ENCODE results near the gene CFAP74. TPM values are rescaled to one million over a fixed set of nuclear protein-coding genes. Genes with fewer than 3 reads are reported as not detected.

Gene CFAP74
- total RNA-seq, 1 donor from 2014 or later, result 6.6 TPM

DNA sequence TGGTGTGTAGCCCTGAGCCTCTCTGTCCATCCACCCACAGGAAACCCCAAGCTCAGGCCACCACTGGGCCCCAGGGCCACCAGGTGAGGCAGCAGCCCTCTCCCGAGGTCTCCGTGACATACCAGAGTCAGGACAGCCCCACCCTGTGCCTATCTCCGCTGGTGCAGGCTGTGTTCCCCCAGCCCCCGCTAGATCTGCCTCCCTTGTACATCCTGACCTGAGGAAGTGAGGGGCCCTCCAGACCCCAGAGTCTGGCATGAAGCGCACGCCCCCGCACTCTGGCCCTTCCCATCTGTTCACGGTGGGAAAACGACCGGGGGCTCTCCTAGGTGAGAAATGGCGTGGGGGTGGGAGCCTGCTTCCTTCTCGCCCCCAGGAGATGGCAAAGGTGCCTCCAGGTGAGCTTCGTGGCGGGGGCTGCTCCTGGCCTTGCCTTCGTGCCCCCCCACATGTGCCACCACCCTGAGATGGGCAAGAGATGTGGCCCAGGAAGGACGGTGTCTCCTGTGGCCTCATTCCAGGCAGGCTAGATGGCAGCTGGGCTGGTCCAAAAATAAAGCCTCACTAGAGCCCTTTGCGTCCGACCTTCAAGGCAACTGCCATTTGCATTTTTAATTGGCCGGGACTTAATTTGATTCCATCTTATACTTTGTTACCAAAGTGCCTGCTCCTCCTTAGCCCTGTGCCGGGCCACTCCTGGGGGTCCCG, 18.6 kb upstream of the CFAP74 start:
- DNase-seq (no peak), ATAC-seq (no peak)
- H3K36me3 ChIP-seq, result no peaks in the 10 kb centered on the region
- H3K9me3 ChIP-seq, result no peaks in the 10 kb centered on the region
- peaks cover 20% of the 10 kb centered on the region for H3K4me1 ChIP-seq
- intact Hi-C loops (cut with DNase I), result no loop called here
- peaks cover 60% of the 10 kb centered on the region for H3K27me3 ChIP-seq (ENCODE audit: low read depth)
- no peak overlapping the region for H3K4me3 ChIP-seq
- TF ChIP-seq, protein P1, sequence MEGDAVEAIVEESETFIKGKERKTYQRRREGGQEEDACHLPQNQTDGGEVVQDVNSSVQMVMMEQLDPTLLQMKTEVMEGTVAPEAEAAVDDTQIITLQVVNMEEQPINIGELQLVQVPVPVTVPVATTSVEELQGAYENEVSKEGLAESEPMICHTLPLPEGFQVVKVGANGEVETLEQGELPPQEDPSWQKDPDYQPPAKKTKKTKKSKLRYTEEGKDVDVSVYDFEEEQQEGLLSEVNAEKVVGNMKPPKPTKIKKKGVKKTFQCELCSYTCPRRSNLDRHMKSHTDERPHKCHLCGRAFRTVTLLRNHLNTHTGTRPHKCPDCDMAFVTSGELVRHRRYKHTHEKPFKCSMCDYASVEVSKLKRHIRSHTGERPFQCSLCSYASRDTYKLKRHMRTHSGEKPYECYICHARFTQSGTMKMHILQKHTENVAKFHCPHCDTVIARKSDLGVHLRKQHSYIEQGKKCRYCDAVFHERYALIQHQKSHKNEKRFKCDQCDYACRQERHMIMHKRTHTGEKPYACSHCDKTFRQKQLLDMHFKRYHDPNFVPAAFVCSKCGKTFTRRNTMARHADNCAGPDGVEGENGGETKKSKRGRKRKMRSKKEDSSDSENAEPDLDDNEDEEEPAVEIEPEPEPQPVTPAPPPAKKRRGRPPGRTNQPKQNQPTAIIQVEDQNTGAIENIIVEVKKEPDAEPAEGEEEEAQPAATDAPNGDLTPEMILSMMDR (IDR thresholded peaks at IDR 0.05), result no peak
- no peak overlapping the region for H3K27ac ChIP-seq

DNA sequence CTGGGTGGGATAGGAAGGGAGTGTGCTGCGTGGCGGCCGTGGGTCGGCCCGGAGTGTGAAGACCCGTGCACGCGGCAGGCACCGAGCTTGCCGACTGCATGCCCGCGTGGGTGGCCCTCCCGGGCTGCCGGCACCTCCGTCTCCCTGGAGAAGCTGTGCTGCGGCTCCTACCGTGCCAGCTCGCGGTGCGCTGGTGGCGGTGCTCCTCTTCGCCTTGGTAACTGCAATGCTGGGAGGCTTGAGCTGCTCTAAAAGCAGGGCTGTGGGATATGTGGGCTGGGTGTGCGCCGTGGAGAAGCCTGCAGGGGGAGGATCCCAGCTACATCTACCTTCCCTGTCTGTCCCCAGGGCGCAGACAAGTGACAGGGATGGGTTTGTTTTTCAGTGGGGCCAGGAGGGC, 18.0 kb upstream of the CFAP74 start:
- Histone ChIP-seq H3K27ac (no peak overlapping the region), H3K4me3 (no peak overlapping the region), H3K27me3 (ENCODE audit: low read depth) (peaks cover 60% of the 10 kb centered on the region), H3K4me1 (peaks cover 20% of the 10 kb centered on the region), H3K9me3 (no peaks in the 10 kb centered on the region), H3K36me3 (no peaks in the 10 kb centered on the region)
- DNase-seq (no peak), ATAC-seq (no peak)
- intact Hi-C loops (cut with DNase I), result no loop called here
- TF ChIP-seq, protein P1 (IDR thresholded peaks at IDR 0.05), result no peak

DNA sequence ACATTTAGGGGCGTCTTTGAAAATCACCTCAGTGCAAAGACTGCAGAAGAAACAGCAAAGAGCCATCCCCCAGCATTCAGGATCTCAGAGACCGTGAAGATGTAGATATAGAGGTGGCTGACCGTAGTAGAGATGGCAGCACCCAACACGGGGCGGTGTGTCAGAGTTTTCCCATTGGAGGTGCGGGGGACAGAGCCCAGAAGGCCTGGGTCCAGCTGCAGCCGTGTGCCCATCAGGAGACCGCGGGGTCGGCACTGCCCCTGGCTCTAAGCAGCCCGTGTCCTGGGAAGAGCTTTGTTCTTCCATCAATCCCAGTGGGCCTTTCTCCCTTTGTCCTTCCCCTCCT, 16.7 kb upstream of the CFAP74 start:
- DNase-seq (no peak), ATAC-seq (no peak)
- Histone ChIP-seq H3K4me3 (no peak overlapping the region), H3K27ac (no peak overlapping the region), H3K9me3 (no peaks in the 10 kb centered on the region), H3K4me1 (peaks cover 11% of the 10 kb centered on the region), H3K36me3 (no peaks in the 10 kb centered on the region), H3K27me3 (ENCODE audit: low read depth) (peaks cover 64% of the 10 kb centered on the region)
- intact Hi-C loops (cut with DNase I), result no loop called here
- TF ChIP-seq, protein P1 (IDR thresholded peaks at IDR 0.05), result no peak

DNA sequence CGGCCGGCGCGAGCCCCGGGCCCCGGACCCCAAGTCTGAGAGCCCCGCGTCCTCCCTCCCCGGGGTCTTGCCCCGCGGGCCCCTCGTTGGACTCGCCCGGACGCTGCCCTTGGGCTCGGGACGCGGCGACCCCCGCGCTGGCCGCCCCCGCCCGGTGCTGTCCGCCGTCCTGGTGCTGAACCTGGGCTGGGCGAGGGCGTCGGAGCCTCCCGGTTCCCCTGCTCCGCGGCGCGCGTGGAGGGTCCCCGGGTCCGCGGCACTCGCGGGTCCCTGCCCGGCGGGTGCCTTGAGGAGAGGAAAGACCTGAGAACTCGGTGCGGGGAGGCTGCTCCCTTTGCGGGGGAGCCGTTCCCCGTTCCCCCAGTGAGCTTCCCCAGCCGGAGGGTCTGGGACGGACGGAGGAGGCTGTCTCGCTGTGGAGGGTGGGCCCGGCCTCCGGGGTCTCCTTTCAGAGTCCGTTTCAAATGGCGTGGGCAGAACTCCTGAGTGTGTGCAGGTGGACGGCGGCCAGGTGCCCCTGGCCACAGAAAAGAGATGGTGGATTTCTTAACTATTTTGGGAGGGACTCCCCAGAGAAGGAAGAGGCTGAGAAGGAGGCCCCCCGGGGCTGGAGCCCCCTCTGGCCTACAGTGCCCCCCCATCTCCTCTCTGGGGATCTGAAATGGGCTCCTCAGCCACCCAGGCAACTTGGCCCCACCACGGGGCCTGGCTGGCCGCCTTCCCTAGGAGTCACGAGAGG, 16.2 kb upstream of the CFAP74 start:
- no peaks in the 10 kb centered on the region for H3K9me3 ChIP-seq
- intact Hi-C loops (cut with DNase I), result no loop called here
- peaks cover 6% of the 10 kb centered on the region for H3K4me1 ChIP-seq
- H3K27me3 ChIP-seq (ENCODE audit: low read depth), result peaks cover 67% of the 10 kb centered on the region
- H3K27ac ChIP-seq, result no peak overlapping the region
- ATAC-seq (peak; percentile 16 to 30), DNase-seq (no peak)
- no peaks in the 10 kb centered on the region for H3K36me3 ChIP-seq
- peak overlapping the region; percentile 14 for H3K4me3 ChIP-seq
- TF ChIP-seq, protein P1 (IDR thresholded peaks at IDR 0.05), result no peak

DNA sequence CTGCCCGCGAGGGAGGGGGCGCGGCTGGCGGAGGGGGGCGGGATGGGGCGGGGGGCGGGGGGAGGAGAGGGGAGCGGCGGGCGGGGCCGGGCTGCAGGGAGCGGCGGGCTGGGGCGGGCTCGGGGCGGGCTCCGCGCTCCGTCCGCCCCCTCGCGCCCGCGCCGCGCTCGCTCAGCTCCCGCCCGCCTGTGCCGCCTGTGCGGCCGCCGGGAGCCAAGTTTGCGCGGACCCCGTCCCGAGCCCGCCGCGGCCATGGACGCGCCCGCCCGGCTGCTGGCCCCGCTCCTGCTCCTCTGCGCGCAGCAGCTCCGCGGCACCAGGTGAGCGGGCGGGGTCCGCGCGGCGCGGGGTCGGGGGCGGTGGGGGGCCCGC, 15.6 kb upstream of the CFAP74 start, which contains the start of gene GABRD:
TSS of gene GABRD (plus strand) at position 174 of the 372 bp plus-strand sequence. CDS start at position 253, 79 bp downstream.
- intact Hi-C loops (cut with DNase I), result no loop called here
- Histone ChIP-seq H3K36me3 (no peaks in the 10 kb centered on the region), H3K4me3 (peak within 1 kb of the TSS; percentile 14), H3K9me3 (no peaks in the 10 kb centered on the region), H3K27ac (no peak within 1 kb of the TSS), H3K4me1 (peaks cover 6% of the 10 kb centered on the region), H3K27me3 (ENCODE audit: low read depth) (peaks cover 68% of the 10 kb centered on the region)
- peak in 1 of 2 donors; percentile 6 for ATAC-seq
- TF ChIP-seq, protein P1 (IDR thresholded peaks at IDR 0.05), result no peak
- no peak for DNase-seq
